GM12878 (cell line): ENCODE data around the gene ADAMTS2.

Source experiments
- ATF3 ChIP-seq: IDR thresholded peaks from 2 replicates; pipeline ENCODE4 v1.6.1; 2011; ENCODE audit warnings: low read depth, mild to moderate bottlenecking, low read length, moderate library complexity, borderline replicate concordance; ENCODE audit errors: extremely low read depth
- BRCA1 ChIP-seq: IDR thresholded peaks from 2 replicates; pipeline ENCODE4 v1.6.1; 2011; ENCODE audit warnings: low read depth, low read length, improper control_type of control experiment
- CTCF ChIP-seq, 3 experiments: IDR thresholded peaks in 2 of 3; conservative IDR thresholded peaks in 1 of 3; 2 replicates each; pipeline ENCODE4 v1.5.1; 2011; ENCODE audit warnings: low read depth in 3 of 3, low read length in 3 of 3, mild to moderate bottlenecking in 3 of 3, control low read depth in 2 of 3, moderate library complexity in 2 of 3, inconsistent platforms in 1 of 3, mixed read lengths in 1 of 3; ENCODE audit not compliant: control insufficient read depth in 2 of 3, insufficient read depth in 1 of 3; ENCODE audit errors: extremely low read depth in 1 of 3
- DPF2 ChIP-seq: fragments of 450-650 bp; IDR thresholded peaks from 2 replicates; pipeline ENCODE4 v1.6.1; 2017; ENCODE audit warnings: mild to moderate bottlenecking
- EZH2 ChIP-seq: IDR thresholded peaks from 2 replicates; pipeline ENCODE4 v1.6.1; 2012; ENCODE audit warnings: low read depth, mild to moderate bottlenecking, control low read depth, inconsistent platforms, low read length, borderline replicate concordance; ENCODE audit not compliant: control insufficient read depth
- FOXM1 ChIP-seq: IDR thresholded peaks from 2 replicates; pipeline ENCODE4 v1.6.1; 2012; ENCODE audit warnings: low read depth, mild to moderate bottlenecking, inconsistent platforms, low read length, moderate library complexity
- GABPA ChIP-seq: IDR thresholded peaks from 2 replicates; pipeline ENCODE4 v1.6.1; 2014; ENCODE audit warnings: antibody characterized with exemption, low read depth, mild to moderate bottlenecking, inconsistent platforms
- MAX ChIP-seq: IDR thresholded peaks from 2 replicates; pipeline ENCODE4 v1.6.1; 2012; ENCODE audit warnings: low read depth, low read length, improper control_type of control experiment
- MYC ChIP-seq: IDR thresholded peaks from 2 replicates; pipeline ENCODE4 v1.6.1; 2011; ENCODE audit warnings: mild to moderate bottlenecking, low read length, moderate library complexity, inconsistent platforms; ENCODE audit not compliant: insufficient read depth, insufficient replicate concordance, insufficient read length, severe bottlenecking
- POLR2A ChIP-seq: IDR thresholded peaks from 2 replicates; pipeline ENCODE4 v1.6.1; 2011; ENCODE audit warnings: low read depth, mild to moderate bottlenecking, low read length
- SIN3A ChIP-seq: IDR thresholded peaks from 2 replicates; pipeline ENCODE4 v1.6.1; 2012; ENCODE audit warnings: low read depth, low read length, improper control_type of control experiment
- SIX5 ChIP-seq: IDR thresholded peaks from 2 replicates; pipeline ENCODE4 v1.6.1; 2011; ENCODE audit warnings: mild to moderate bottlenecking, low read depth, low read length, moderate library complexity; ENCODE audit not compliant: severe bottlenecking
- YY1 ChIP-seq: IDR thresholded peaks from 2 replicates; pipeline ENCODE4 v1.6.1; 2011; ENCODE audit warnings: low read depth, mild to moderate bottlenecking, low read length
- ZNF622 ChIP-seq: fragments of 450-650 bp; IDR thresholded peaks from 2 replicates; pipeline ENCODE4 v1.6.1; 2017; ENCODE audit warnings: mild to moderate bottlenecking, inconsistent platforms

- TF ChIP-seq ZNF622 (no peak), SIN3A (no peak), DPF2 (no peak), CTCF (IDR thresholded peaks at IDR 0.05 in 2 of 3, conservative IDR thresholded peaks at IDR 0.05 in 1 of 3; ENCODE audit: control insufficient read depth in 2 of 3, extremely low read depth in 1 of 3, insufficient read depth in 1 of 3, low read depth in 3 of 3, low read length in 3 of 3) (no peak), YY1 (no peak), MAX (no peak), EZH2 (no peak), ATF3 (no peak), SIX5 (no peak), MYC (no peak), GABPA (no peak), BRCA1 (no peak), POLR2A (no peak), FOXM1 (no peak)
Measured at GRCh38 chr5:179151286-179152118, 193.8 kb downstream of the ADAMTS2 start.
